Panc1 (cell line): ENCODE results near the gene STX19. TPM values are rescaled to one million over a fixed set of nuclear protein-coding genes. Genes with fewer than 3 reads are reported as not detected.

ENCODE experiments used
- ATAC-seq: fragments of 200-7000 bp; cut with Tn5 transposase; 2 replicates; pipeline ENCODE4 v1.9.1; 2020; ENCODE audit warnings: mild to moderate bottlenecking, moderate library complexity
- BruUV-seq: library from RNA; stranded (reverse); fragments of 400-500 nt; replicated peaks from 2 replicates; lab custom pipeline; 2021; lab: Mats Ljungman, UMichigan
- CTCF ChIA-PET: fragments of 300-600 bp; sonication (Branson Sonifier 250); formaldehyde crosslinking; loops from one replicate; lab custom pipeline; 2022; ENCODE audit warnings: antibody characterized with exemption; lab: Charles Lee
- POLR2A ChIA-PET: fragments of 300-600 bp; sonication (Branson Sonifier 250); formaldehyde crosslinking; loops from one replicate; lab custom pipeline; 2022; ENCODE audit warnings: antibody characterized with exemption; lab: Charles Lee
- DNase-seq: peaks from one replicate; pipeline ENCODE4 v3.0.0-alpha.2; 2010; ENCODE audit warnings: low read depth, low spot score
- H3K27ac ChIP-seq: 2 replicates; pipeline ENCODE4 v1.5.1; 2011; ENCODE audit warnings: mild to moderate bottlenecking, low read length, inconsistent platforms
- H3K27me3 ChIP-seq: fragments of 200-500 bp; sonication (Bioruptor generic); 2 replicates; pipeline ENCODE4 v1.6.0; 2014; ENCODE audit warnings: low read length, inconsistent platforms; ENCODE audit not compliant: control insufficient read depth, insufficient read depth
- H3K36me3 ChIP-seq: fragments of 200-500 bp; sonication (Bioruptor generic); 2 replicates; pipeline ENCODE4 v1.5.1; 2014; ENCODE audit warnings: inconsistent platforms, mild to moderate bottlenecking, low read length, moderate library complexity; ENCODE audit not compliant: control insufficient read depth, insufficient read depth
- H3K4me1 ChIP-seq: 2 replicates; pipeline ENCODE4 v1.5.1; 2011; ENCODE audit warnings: inconsistent platforms, mild to moderate bottlenecking, low read length, moderate library complexity; ENCODE audit not compliant: control insufficient read depth, insufficient read depth
- H3K4me3 ChIP-seq, 2 experiments: 2 replicates each; pipeline ENCODE4 v1.5.1; 2011 to 2012; ENCODE audit warnings: low read depth in 2 of 2, low read length in 2 of 2, mild to moderate bottlenecking in 2 of 2, inconsistent platforms in 1 of 2, moderate library complexity in 1 of 2
- H3K9me3 ChIP-seq: fragments of 200-500 bp; sonication (Bioruptor generic); 2 replicates; pipeline ENCODE4 v1.5.1; 2014; ENCODE audit warnings: low read depth, mild to moderate bottlenecking, inconsistent platforms, low read length, moderate library complexity; ENCODE audit not compliant: control insufficient read depth, insufficient read depth
- CTCF ChIP-seq: fragments of 450-650 bp; IDR thresholded peaks from 2 replicates; pipeline ENCODE4 v1.5.1; 2017; ENCODE audit warnings: mild to moderate bottlenecking
- POLR2AphosphoS5 ChIP-seq: IDR thresholded peaks from 2 replicates; pipeline ENCODE4 v1.6.1; 2012; ENCODE audit warnings: mild to moderate bottlenecking, low read depth, low read length, moderate library complexity
- REST ChIP-seq, 2 experiments: IDR thresholded peaks; 2 replicates each; pipeline ENCODE4 v1.6.1; 2011 to 2012; ENCODE audit warnings: low read depth in 2 of 2, control low read depth in 1 of 2, low read length in 1 of 2, mild to moderate bottlenecking in 1 of 2, moderate library complexity in 1 of 2; ENCODE audit not compliant: insufficient read depth in 1 of 2
- SIN3A ChIP-seq: IDR thresholded peaks from 2 replicates; pipeline ENCODE4 v1.6.1; 2012; ENCODE audit warnings: low read depth, mild to moderate bottlenecking, low read length, moderate library complexity, borderline replicate concordance; ENCODE audit not compliant: insufficient read depth
- TCF7L2 ChIP-seq: IDR thresholded peaks from 2 replicates; pipeline ENCODE4 v1.6.1; 2011; ENCODE audit warnings: mild to moderate bottlenecking, low read depth, low read length, inconsistent platforms
- in situ Hi-C: cut with HindIII; loops from 2 replicates; pipeline ENCODE4 v1.10.0; 2016; ENCODE audit warnings: low sequenced_read_pairs, low pct_unique_long_range_greater_than_20kb
- intact Hi-C: fragments of 100-400 bp; cut with micrococcal nuclease; formaldehyde crosslinking; loops from one replicate; pipeline ENCODE4 v1.10.0; 2022; ENCODE audit not compliant: unreplicated experiment
- total RNA-seq: library from RNA; stranded (reverse); gene quantifications from one replicate; pipeline ENCODE4 v1.2.1, GENCODE V29; 2021; ENCODE audit not compliant: unreplicated experiment

STX19 gene
- total RNA-seq, 1 experiment from 2014 or later = not detected

GRCh38 chr3:94001191-94001590 is 27.2 kb downstream of the STX19 start:
- CTCF ChIA-PET = no interaction called here
- Histone ChIP-seq H3K27me3 (no peaks in the 10 kb centered on the region), H3K4me1 (no peaks in the 10 kb centered on the region), H3K27ac (no peak overlapping the region), H3K36me3 (no peaks in the 10 kb centered on the region), H3K4me3 (no peak overlapping the region), H3K9me3 (no peaks in the 10 kb centered on the region)
- TF ChIP-seq SIN3A (no peak), CTCF (no peak), TCF7L2 (no peak), POLR2AphosphoS5 (no peak), REST (IDR thresholded peaks at IDR 0.05; ENCODE audit: insufficient read depth in 1 of 2, low read depth in 2 of 2, low read length in 1 of 2) (no peak)
- intact Hi-C loops (no loop called here), in situ Hi-C loops (no loop called here)
- ATAC-seq (no peak), DNase-seq (no peak)
- POLR2A ChIA-PET = no interaction called here
- no TSS peak for BruUV-seq

- no peak for ATAC-seq
- Histone ChIP-seq H3K27me3 (no peaks in the 10 kb centered on the region), H3K4me3 (no peak overlapping the region), H3K9me3 (no peaks in the 10 kb centered on the region), H3K27ac (no peak overlapping the region), H3K36me3 (no peaks in the 10 kb centered on the region), H3K4me1 (no peaks in the 10 kb centered on the region)
- no peak for TF ChIP-seq CTCF
- TF ChIP-seq TCF7L2 = no peak
- TF ChIP-seq POLR2AphosphoS5 = no peak
- TF ChIP-seq SIN3A = no peak
- no peak for TF ChIP-seq REST (IDR thresholded peaks at IDR 0.05; ENCODE audit: insufficient read depth in 1 of 2, low read depth in 2 of 2, low read length in 1 of 2)
- BruUV-seq = no TSS peak
- in situ Hi-C loops (no loop called here), intact Hi-C loops (no loop called here)
- no peak for DNase-seq
- ChIA-PET CTCF (no interaction called here), POLR2A (no interaction called here)
Observed at GRCh38 chr3:93994056-93994455, 34.3 kb downstream of the STX19 start.
